NCI-H460 (cell line): Measurements from ENCODE around the gene DCLRE1C. TPM values are rescaled to one million over a fixed set of nuclear protein-coding genes. Genes with fewer than 3 reads are reported as not detected.
"Not testable (repeated sequence)": the region's sequence is repeated elsewhere in the genome, so short reads cannot be mapped to it uniquely, and the experiment has no call there.

ENCODE experiments used
- DNase-seq: peaks from one replicate; pipeline ENCODE4 v3.0.0-alpha.2; 2016; ENCODE audit warnings: low read depth; ENCODE audit errors: extremely low read depth
- total RNA-seq: library from RNA; depleted of rRNA; stranded (reverse); fragments of >200 nt; shearing (Covaris generic); gene quantifications from 2 replicates; pipeline ENCODE4 v1.2.3, GENCODE V29; 2014

Gene DCLRE1C
- total RNA-seq, 1 experiment from 2014 or later, result 8.0 TPM

- DNase-seq, result no peak
Measured at GRCh38 chr10:14891151-14891550, 62.7 kb downstream of the DCLRE1C start.

DNA sequence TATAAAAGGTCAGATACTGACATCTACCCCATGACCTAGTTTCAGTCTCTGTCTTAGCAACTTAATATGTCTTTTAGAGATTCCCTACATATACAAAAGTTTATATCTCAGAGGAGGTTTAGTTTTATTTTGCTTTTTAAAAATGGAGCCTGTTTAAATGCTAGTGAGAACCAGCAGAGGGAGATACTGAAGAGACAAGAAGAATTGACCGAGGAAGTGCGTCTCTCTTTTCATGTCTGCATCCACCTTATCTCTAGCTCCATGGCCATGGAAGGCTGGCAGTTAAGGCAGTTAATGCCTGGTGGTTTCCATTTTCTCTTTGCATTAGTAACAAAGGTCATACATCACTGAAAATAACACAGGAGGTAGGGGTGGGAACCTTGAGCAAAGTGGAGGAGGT lies 64.6 kb downstream of the DCLRE1C start:
- DNase-seq, result no peak

GRCh38 chr10:14884082-14884481 lies 69.8 kb downstream of the DCLRE1C start:
- no peak for DNase-seq

DNA sequence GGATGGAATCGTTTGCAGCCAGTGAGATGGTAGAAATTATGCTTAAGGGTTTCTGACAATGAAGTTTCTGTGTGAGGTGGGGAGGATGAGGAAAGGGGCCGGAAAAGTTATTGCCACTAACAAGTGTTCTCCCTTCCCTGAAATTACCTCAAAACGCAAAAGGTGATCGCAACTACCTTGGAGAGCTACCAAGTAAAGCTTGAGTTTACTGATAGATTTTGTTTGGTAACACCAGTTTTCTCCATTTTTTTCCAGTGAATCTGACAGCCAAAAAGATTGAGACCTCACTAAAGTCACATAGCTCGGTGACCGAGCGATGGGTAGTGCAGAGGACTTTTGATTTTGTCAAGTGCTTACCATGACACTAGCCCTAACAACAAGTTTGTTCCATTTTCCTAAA lies 73.7 kb downstream of the DCLRE1C start:
- no peak for DNase-seq

DNA sequence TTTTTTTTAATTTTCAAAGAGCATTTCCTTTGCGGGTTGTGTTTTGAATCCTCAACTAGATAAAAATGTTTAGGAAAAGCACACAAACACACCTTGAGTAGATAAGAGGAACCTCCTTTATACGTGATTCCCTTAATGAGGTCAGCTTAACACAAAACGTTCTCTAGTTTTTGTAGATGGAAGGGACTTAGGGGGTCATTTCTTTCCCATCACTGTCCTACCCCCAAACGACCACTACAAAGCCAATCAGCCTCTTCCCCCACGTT lies 74.0 kb downstream of the DCLRE1C start:
- no peak for DNase-seq

- DNase-seq, result no peak
Measured at GRCh38 chr10:14879124-14879927, 74.6 kb downstream of the DCLRE1C start.

- peak; percentile 86 for DNase-seq
Measured at GRCh38 chr10:14878266-14879123, 75.4 kb downstream of the DCLRE1C start, which contains the start of gene SUV39H2. TSS of gene SUV39H2 (plus strand) at chr10:14878866. CDS start at chr10:14878889, 23 bp downstream.

- DNase-seq, result no peak
Measured at GRCh38 chr10:14876764-14877163, 77.1 kb downstream of the DCLRE1C start.

DNA sequence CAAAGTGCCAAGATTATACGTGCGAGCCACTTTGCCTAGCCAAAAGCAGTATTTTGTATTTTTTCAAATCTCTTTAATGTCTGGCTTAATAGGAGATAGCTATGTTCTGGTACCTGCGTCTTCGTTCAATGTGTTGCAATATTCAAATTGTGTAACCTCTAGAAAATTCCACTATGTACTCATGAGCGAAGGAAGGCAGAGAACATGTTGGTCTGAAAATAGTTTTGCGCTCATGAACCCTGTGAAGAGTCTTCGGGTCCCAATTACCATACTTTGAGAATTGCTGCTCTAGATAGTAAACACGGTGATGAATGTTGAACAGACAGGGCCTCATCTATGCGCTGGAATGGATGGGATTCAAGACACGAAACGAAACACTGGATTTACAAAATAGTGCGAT lies 78.0 kb downstream of the DCLRE1C start:
- DNase-seq, result no peak

DNA sequence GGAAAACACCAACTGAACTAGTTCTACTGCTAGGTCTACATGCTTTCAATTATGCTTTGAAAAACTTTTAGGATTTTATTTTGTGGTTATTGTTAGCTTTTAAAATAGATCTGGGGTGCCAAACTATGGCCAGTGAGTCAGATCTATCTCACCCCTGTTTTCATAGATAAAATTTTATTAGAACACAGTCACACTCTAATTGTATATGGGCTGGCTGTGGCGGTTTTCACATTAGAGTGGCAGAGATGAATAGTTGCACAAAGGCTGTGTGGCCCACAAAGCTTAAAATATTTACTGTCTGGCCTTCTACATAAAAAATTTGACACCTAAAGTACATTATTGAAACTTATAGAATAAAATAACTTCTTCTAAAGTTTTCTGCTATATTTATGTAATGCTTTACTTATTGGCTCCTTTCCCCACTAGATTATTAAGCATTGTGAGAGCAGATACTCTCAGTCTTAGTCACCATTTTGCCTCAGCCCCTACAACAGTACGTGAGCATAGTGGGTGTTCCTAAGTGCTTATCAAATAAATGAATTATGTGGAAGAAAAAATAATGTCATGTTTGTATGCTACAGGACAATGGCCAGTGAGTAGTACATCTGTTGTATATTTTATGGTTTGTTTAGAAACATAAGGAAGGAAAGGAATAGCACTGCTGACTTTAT lies 80.7 kb downstream of the DCLRE1C start:
- no peak for DNase-seq

- DNase-seq, result not testable (repeated sequence)
Measured at GRCh38 chr10:14864871-14865270, 89.0 kb downstream of the DCLRE1C start.

DNA sequence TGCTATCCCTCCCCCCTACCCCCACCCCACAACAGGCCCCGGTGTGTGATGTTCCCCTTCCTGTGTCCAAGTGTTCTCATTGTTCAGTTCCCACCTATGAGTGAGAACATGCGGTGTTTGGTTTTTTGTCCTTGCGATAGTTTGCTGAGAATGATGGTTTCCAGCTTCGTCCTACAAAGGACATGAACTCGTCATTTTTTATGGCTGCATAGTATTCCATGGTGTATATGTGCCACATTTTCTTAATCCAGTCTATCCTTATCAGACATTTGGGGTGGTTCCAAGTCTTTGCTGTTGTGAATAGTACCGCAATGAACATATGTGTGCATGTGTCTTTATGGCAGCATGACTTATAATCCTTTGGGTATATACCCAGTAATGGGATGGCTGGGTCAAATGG lies 89.4 kb downstream of the DCLRE1C start:
- not testable (repeated sequence) for DNase-seq

- no peak for DNase-seq
Measured at GRCh38 chr10:14860791-14861190, 93.1 kb downstream of the DCLRE1C start.

DNA sequence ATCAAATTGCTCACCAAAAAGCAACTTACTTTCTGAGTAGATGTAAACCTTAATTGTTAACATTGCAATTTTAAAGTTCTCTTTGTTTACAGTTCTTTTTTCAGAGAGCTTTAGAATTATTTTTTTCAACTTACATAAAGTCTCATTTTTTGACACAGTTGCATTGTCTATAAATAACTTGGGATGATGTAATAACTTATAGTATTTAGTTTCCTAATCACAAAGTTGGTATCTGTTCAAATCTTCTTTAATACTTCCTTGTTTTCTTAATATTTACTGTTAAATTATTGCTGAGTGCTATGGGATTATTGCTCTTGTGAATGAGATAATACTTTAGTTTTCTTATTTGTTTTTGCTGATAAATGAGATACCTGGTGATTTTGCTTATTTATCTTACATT lies 94.1 kb downstream of the DCLRE1C start:
- DNase-seq, result no peak

- DNase-seq, result no peak
Measured at GRCh38 chr10:14859043-14859442, 94.9 kb downstream of the DCLRE1C start.

DNA sequence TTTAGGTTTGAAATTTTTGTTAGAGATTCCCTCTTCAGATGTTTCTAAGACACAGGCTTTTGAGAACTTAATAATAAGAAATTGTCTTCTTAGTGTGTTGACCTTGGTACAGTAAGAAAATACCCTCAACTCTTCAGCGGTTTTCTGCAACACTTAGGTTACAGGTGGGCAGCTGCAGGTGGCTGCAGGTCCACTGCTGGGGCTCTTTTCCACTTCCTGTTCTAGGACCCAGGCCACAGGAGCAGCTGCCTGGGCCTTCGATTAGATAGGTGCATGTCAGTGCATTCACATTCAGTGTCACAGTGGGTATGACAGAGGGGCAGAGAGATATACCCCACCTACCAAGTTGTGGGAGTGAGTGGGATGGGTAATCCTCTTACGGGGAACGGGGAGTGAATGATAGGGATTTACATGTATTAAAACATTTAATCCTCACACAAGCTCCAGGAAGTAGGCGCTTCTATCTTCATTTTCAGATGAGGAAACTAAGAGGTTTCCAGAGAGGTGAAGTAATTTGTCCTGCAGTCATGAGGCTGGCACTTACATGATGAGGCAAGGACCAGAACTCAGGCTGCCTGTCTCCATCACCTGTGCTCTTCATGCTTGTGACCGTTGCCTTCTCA lies 95.4 kb downstream of the DCLRE1C start:
- DNase-seq, result no peak

- DNase-seq, result no peak
Measured at GRCh38 chr10:14855453-14855852, 98.4 kb downstream of the DCLRE1C start.

GRCh38 chr10:14852236-14852635 lies 101.7 kb downstream of the DCLRE1C start:
- DNase-seq, result no peak
